RWPE2 (cell line): ENCODE measurements around the gene ENTPD5.
A peak's percentile ranks its signal among the peaks of the same experiment; 100 is the strongest.
"Not testable (repeated sequence)": the region's sequence is repeated elsewhere in the genome, so short reads cannot be mapped to it uniquely, and the experiment has no call there.

Experiments
- ATAC-seq: fragments of 200-7000 bp; cut with Tn5 transposase; 3 replicates; pipeline ENCODE4 v1.9.1; 2021; ENCODE audit warnings: low read depth
- DNase-seq: peaks from one replicate; pipeline ENCODE4 v3.0.0-alpha.2; 2020; ENCODE audit warnings: low spot score
- H3K27ac ChIP-seq: fragments of 450-650 bp; 2 replicates; pipeline ENCODE4 v1.5.1; 2017; ENCODE audit warnings: mild to moderate bottlenecking; ENCODE audit not compliant: poor library complexity, severe bottlenecking
- H3K27me3 ChIP-seq: fragments of 250-450 bp; sonication (Bioruptor Pico); 2 replicates; pipeline ENCODE4 v1.5.1; 2021; ENCODE audit warnings: mild to moderate bottlenecking, moderate library complexity; ENCODE audit not compliant: insufficient read depth, poor library complexity, severe bottlenecking
- H3K36me3 ChIP-seq: fragments of 250-450 bp; sonication (Bioruptor Pico); 2 replicates; pipeline ENCODE4 v1.5.1; 2020; ENCODE audit warnings: low read depth, mild to moderate bottlenecking, moderate library complexity
- H3K4me1 ChIP-seq: fragments of 250-450 bp; sonication (Bioruptor Pico); 2 replicates; pipeline ENCODE4 v1.5.1; 2021; ENCODE audit warnings: mild to moderate bottlenecking, moderate library complexity; ENCODE audit not compliant: insufficient read depth, poor library complexity, severe bottlenecking
- H3K4me3 ChIP-seq: fragments of 250-450 bp; sonication (Bioruptor Pico); 2 replicates; pipeline ENCODE4 v1.5.1; 2021; ENCODE audit warnings: mild to moderate bottlenecking, moderate library complexity; ENCODE audit not compliant: severe bottlenecking
- H3K9me3 ChIP-seq: fragments of 250-450 bp; sonication (Bioruptor Pico); 2 replicates; pipeline ENCODE4 v1.5.1; 2021; ENCODE audit warnings: mild to moderate bottlenecking, moderate library complexity; ENCODE audit not compliant: severe bottlenecking
- CTCF ChIP-seq: fragments of 450-650 bp; IDR thresholded peaks from one replicate; pipeline ENCODE4 v1.5.1; 2017; ENCODE audit warnings: mild to moderate bottlenecking, moderate library complexity; ENCODE audit not compliant: poor library complexity, severe bottlenecking

ENTPD5 gene

GRCh38 chr14:73936548-73936947 lies 82.5 kb downstream of the ENTPD5 start:
- Histone ChIP-seq H3K27me3 (no peaks in the 10 kb centered on the region), H3K27ac (no peak overlapping the region), H3K4me3 (no peak overlapping the region), H3K9me3 (no peaks in the 10 kb centered on the region), H3K4me1 (no peaks in the 10 kb centered on the region), H3K36me3 (peaks cover 54% of the 10 kb centered on the region)
- no peak for TF ChIP-seq CTCF
- no peak for DNase-seq
- no peak for ATAC-seq

- no peaks in the 10 kb centered on the region for H3K9me3 ChIP-seq
- DNase-seq (no peak), ATAC-seq (peak; percentile 56; the same call in 2 of the 3 replicates)
- H3K27me3 ChIP-seq, result no peaks in the 10 kb centered on the region
- H3K4me3 ChIP-seq, result no peak overlapping the region
- H3K4me1 ChIP-seq, result no peaks in the 10 kb centered on the region
- no peak overlapping the region for H3K27ac ChIP-seq
- peak; percentile 36 for TF ChIP-seq CTCF
- peaks cover 63% of the 10 kb centered on the region for H3K36me3 ChIP-seq
Observed at GRCh38 chr14:73935666-73936065, 83.4 kb downstream of the ENTPD5 start.

- H3K27ac ChIP-seq, result no peak overlapping the region
- no peaks in the 10 kb centered on the region for H3K4me1 ChIP-seq
- TF ChIP-seq CTCF, result no peak
- no peak for DNase-seq
- H3K27me3 ChIP-seq, result no peaks in the 10 kb centered on the region
- peaks cover 100% of the 10 kb centered on the region for H3K36me3 ChIP-seq
- H3K4me3 ChIP-seq, result no peak overlapping the region
- no peak for ATAC-seq
- no peaks in the 10 kb centered on the region for H3K9me3 ChIP-seq
Observed at GRCh38 chr14:73924337-73924736, 94.8 kb downstream of the ENTPD5 start.

- not testable (repeated sequence) for H3K9me3 ChIP-seq, DNase-seq, H3K4me3 ChIP-seq, H3K27me3 ChIP-seq, H3K27ac ChIP-seq, ATAC-seq, H3K4me1 ChIP-seq
- peaks cover 87% of the 10 kb centered on the region for H3K36me3 ChIP-seq
Observed at GRCh38 chr14:73919457-73919856, 99.6 kb downstream of the ENTPD5 start.

GRCh38 chr14:73916324-73916723 lies 102.8 kb downstream of the ENTPD5 start:
- Histone ChIP-seq H3K9me3 (no peaks in the 10 kb centered on the region), H3K27me3 (no peaks in the 10 kb centered on the region), H3K4me1 (peaks cover 6% of the 10 kb centered on the region), H3K4me3 (no peak overlapping the region), H3K36me3 (peaks cover 86% of the 10 kb centered on the region), H3K27ac (no peak overlapping the region)
- no peak for TF ChIP-seq CTCF
- ATAC-seq (no peak), DNase-seq (no peak)

GRCh38 chr14:73913256-73913655 lies 105.8 kb downstream of the ENTPD5 start:
- Histone ChIP-seq H3K9me3 (no peaks in the 10 kb centered on the region), H3K36me3 (peaks cover 86% of the 10 kb centered on the region), H3K4me1 (peaks cover 6% of the 10 kb centered on the region), H3K27ac (no peak overlapping the region), H3K27me3 (no peaks in the 10 kb centered on the region), H3K4me3 (no peak overlapping the region)
- TF ChIP-seq CTCF, result no peak
- DNase-seq (no peak), ATAC-seq (no peak)
